GM23338 (cell line): ENCODE results near the gene AKAP4. TPM values are rescaled to one million over a fixed set of nuclear protein-coding genes. Genes with fewer than 3 reads are reported as not detected.

Experiments used
- ATAC-seq: fragments of 200-7000 bp; cut with Tn5 transposase; 3 replicates; pipeline ENCODE4 v1.9.1; 2020
- DNase-seq: peaks from one replicate; pipeline ENCODE4 v3.0.0-alpha.2; 2015; ENCODE audit warnings: low spot score
- H2AFZ ChIP-seq: fragments of 200-600 bp; sonication (generic); 2 replicates; pipeline ENCODE4 v1.8.0; 2016; ENCODE audit warnings: antibody characterized with exemption, mild to moderate bottlenecking, moderate library complexity
- H3F3A ChIP-seq: fragments of 200-600 bp; sonication (generic); replicated peaks from 2 replicates; pipeline ENCODE4 v1.8.0; 2017; ENCODE audit warnings: antibody characterized with exemption, mixed run types, low read depth
- H3K27ac ChIP-seq: fragments of 200-600 bp; sonication (generic); 2 replicates; pipeline ENCODE4 v1.6.1; 2016; ENCODE audit warnings: low read depth
- H3K27me3 ChIP-seq: fragments of 200-600 bp; sonication (generic); 2 replicates; pipeline ENCODE4 v1.8.0; 2016; ENCODE audit warnings: mild to moderate bottlenecking, mixed run types, moderate library complexity; ENCODE audit not compliant: insufficient read depth
- H3K36me3 ChIP-seq: fragments of 200-600 bp; sonication (generic); 2 replicates; pipeline ENCODE4 v1.8.0; 2016; ENCODE audit warnings: mild to moderate bottlenecking; ENCODE audit not compliant: insufficient read depth
- H3K4me1 ChIP-seq: fragments of 200-600 bp; sonication (generic); 2 replicates; pipeline ENCODE4 v1.8.0; 2016; ENCODE audit warnings: mild to moderate bottlenecking, moderate library complexity; ENCODE audit not compliant: insufficient read depth
- H3K4me2 ChIP-seq: fragments of 200-600 bp; sonication (generic); 2 replicates; pipeline ENCODE4 v1.7.1; 2017; ENCODE audit warnings: mixed run types
- H3K4me3 ChIP-seq: fragments of 200-600 bp; sonication (generic); 2 replicates; pipeline ENCODE4 v1.6.1; 2016; ENCODE audit warnings: mixed run types
- H3K79me2 ChIP-seq: fragments of 200-600 bp; sonication (generic); replicated peaks from 2 replicates; pipeline ENCODE4 v1.8.0; 2017; ENCODE audit warnings: mild to moderate bottlenecking; ENCODE audit not compliant: insufficient read depth
- H3K9me2 ChIP-seq: fragments of 200-600 bp; sonication (generic); 2 replicates; pipeline ENCODE4 v1.8.0; 2017; ENCODE audit not compliant: insufficient read depth
- H4K20me1 ChIP-seq: fragments of 200-600 bp; sonication (generic); replicated peaks from 2 replicates; pipeline ENCODE4 v1.8.0; 2017; ENCODE audit warnings: mild to moderate bottlenecking; ENCODE audit not compliant: insufficient read depth
- H3K27ac Mint-ChIP-seq: 2 replicates; pipeline ENCODE4 v1.8.0; 2020; ENCODE audit warnings: inconsistent platforms, mild to moderate bottlenecking, moderate library complexity, mixed read lengths
- H3K27me3 Mint-ChIP-seq: 3 replicates; pipeline ENCODE4 v1.8.0; 2022; ENCODE audit warnings: low read depth, mild to moderate bottlenecking, moderate library complexity, mixed read lengths, inconsistent platforms; ENCODE audit not compliant: insufficient read depth, poor library complexity
- H3K36me3 Mint-ChIP-seq: 3 replicates; pipeline ENCODE4 v1.8.0; 2021; ENCODE audit warnings: low read depth, mild to moderate bottlenecking, inconsistent platforms, moderate library complexity, mixed read lengths
- H3K4me1 Mint-ChIP-seq: 3 replicates; pipeline ENCODE4 v1.8.0; 2020; ENCODE audit warnings: mild to moderate bottlenecking, inconsistent platforms, mixed read lengths
- H3K4me3 Mint-ChIP-seq: 3 replicates; pipeline ENCODE4 v1.8.0; 2021; ENCODE audit warnings: moderate library complexity, mild to moderate bottlenecking, inconsistent platforms, mixed read lengths
- H3K9me3 Mint-ChIP-seq: 3 replicates; pipeline ENCODE4 v1.8.0; 2020; ENCODE audit warnings: moderate library complexity, mild to moderate bottlenecking, inconsistent platforms, mixed read lengths
- CREB1 ChIP-seq: fragments of 250-450 bp; sonication (Bioruptor Pico); IDR thresholded peaks from 2 replicates; pipeline ENCODE4 v1.5.0; 2020; ENCODE audit warnings: low read depth, mild to moderate bottlenecking, moderate library complexity
- CTCF ChIP-seq, 2 experiments: fragments of 200-600 bp in 1 of 2; sonication (generic) in 1 of 2; conservative IDR thresholded peaks; 2 replicates each; pipeline versions ENCODE4 v1.5.1 to v1.6.1; 2016 to 2017; ENCODE audit warnings: antibody characterized with exemption in 2 of 2, low read depth in 2 of 2, mild to moderate bottlenecking in 2 of 2, moderate library complexity in 1 of 2
- ETS1 ChIP-seq: IDR thresholded peaks from 2 replicates; pipeline ENCODE4 v1.6.1; 2016; ENCODE audit warnings: antibody characterized with exemption
- EZH2 ChIP-seq: fragments of 200-600 bp; sonication (generic); IDR thresholded peaks from one replicate; pipeline ENCODE4 v1.8.0; 2017; ENCODE audit warnings: antibody characterized with exemption, mild to moderate bottlenecking, low read depth; ENCODE audit not compliant: unreplicated experiment
- EZH2phosphoT487 ChIP-seq: fragments of 200-600 bp; sonication (generic); IDR thresholded peaks from one replicate; pipeline ENCODE4 v1.8.1; 2018; ENCODE audit warnings: antibody characterized with exemption; ENCODE audit not compliant: unreplicated experiment
- NANOG ChIP-seq: IDR thresholded peaks from 2 replicates; pipeline ENCODE4 v1.6.1; 2016; ENCODE audit warnings: antibody characterized with exemption, borderline replicate concordance
- POLR2AphosphoS5 ChIP-seq: IDR thresholded peaks from 2 replicates; pipeline ENCODE4 v1.6.1; 2016; ENCODE audit warnings: antibody characterized with exemption, low read depth
- STAT1 ChIP-seq: IDR thresholded peaks from one replicate; pipeline ENCODE4 v1.6.1; 2016; ENCODE audit warnings: antibody characterized with exemption; ENCODE audit not compliant: unreplicated experiment
- ZNF114 ChIP-seq: fragments of 250-450 bp; sonication (Bioruptor Pico); IDR thresholded peaks from 2 replicates; pipeline ENCODE4 v1.5.0; 2020; ENCODE audit warnings: mild to moderate bottlenecking, moderate library complexity
- ZNF331 ChIP-seq: fragments of 250-450 bp; sonication (Bioruptor Pico); IDR thresholded peaks from 2 replicates; pipeline ENCODE4 v1.5.0; 2020; ENCODE audit warnings: low read depth, mild to moderate bottlenecking, moderate library complexity
- polyA plus RNA-seq: library from polyadenylated mRNA; unstranded; fragments of >200 nt; fragmentation: Nextera tagmentation; extraction: Ambion mirVana; gene quantifications from 2 replicates; pipeline ENCODE4 v1.2.1, GENCODE V29; 2016
- total RNA-seq: library from RNA; depleted of rRNA; stranded (reverse); fragments of >200 nt; shearing (Covaris generic); gene quantifications from 2 replicates; pipeline ENCODE4 v1.2.3, GENCODE V29; 2014
- TF ChIP-seq, protein P1 (sequence below): fragments of 250-450 bp; sonication (Bioruptor Pico); IDR thresholded peaks from 2 replicates; pipeline ENCODE4 v1.5.0; 2020; ENCODE audit warnings: mild to moderate bottlenecking, moderate library complexity

Gene AKAP4
- total and polyA plus RNA-seq, 2 experiments from 2014 or later: not detected

DNA sequence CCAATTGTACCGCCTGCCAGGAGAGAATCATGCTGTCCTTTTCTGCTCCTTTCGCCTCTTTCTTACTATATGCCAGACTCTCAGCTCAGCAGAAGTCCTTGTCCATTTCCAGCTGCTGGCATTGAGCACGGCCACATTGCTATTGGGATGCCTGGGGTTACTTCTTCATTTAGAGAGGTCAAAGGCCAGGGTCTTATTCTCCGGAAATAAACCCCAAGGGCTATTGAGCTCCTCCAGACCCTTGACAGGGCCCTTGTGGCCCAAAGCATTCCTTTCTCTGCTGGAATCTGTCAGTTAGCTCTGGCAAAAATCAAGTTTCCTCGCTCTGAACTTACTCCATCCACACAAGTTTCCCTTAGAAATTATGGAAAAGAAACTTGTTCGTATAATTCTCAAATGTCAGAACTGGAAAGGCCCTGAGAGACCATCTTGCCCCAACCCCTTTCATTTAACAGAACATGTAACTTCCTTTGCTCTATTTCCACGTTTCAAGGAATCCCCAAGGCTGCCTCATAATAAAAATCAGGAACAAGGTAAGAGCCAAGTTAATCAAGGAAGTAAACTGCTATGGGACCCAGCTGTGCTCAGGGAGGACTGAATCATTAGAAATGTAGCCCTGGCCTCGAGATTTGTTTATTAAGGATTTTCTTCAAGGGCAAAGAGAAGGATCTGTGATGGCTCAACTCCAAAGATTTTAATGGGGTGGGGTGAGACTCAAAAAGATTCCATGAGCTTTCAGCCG, 11.8 kb downstream of the AKAP4 start (continued):
- TF ChIP-seq CTCF (conservative IDR thresholded peaks at IDR 0.05; ENCODE audit: low read depth in 2 of 2) (no peak), STAT1 (no peak)

DNA sequence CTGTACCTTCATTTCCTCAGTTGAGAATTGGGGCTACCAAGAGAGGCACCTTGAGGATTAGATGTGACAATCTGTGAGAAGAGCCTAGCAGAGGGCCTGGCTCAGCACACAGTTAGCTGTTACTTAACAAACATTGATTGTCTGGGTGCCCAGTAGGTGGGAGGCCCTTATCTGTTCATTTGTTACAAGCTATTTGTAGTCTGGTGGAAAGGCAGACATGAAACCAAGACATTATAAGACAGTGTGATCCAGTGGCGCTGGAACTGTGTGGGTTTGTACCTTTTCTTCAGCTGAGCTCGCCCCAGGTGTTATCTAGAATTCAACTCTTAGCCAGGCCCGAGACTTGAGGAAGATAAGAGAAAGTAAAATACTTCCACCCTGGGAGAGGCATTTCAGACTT, 16.9 kb downstream of the AKAP4 start:
- no peaks in the 10 kb centered on the region for H3F3A ChIP-seq
- TF ChIP-seq ZNF331 (CRISPR knock-in tag): no peak
- TF ChIP-seq EZH2phosphoT487: no peak
- TF ChIP-seq, protein P1, sequence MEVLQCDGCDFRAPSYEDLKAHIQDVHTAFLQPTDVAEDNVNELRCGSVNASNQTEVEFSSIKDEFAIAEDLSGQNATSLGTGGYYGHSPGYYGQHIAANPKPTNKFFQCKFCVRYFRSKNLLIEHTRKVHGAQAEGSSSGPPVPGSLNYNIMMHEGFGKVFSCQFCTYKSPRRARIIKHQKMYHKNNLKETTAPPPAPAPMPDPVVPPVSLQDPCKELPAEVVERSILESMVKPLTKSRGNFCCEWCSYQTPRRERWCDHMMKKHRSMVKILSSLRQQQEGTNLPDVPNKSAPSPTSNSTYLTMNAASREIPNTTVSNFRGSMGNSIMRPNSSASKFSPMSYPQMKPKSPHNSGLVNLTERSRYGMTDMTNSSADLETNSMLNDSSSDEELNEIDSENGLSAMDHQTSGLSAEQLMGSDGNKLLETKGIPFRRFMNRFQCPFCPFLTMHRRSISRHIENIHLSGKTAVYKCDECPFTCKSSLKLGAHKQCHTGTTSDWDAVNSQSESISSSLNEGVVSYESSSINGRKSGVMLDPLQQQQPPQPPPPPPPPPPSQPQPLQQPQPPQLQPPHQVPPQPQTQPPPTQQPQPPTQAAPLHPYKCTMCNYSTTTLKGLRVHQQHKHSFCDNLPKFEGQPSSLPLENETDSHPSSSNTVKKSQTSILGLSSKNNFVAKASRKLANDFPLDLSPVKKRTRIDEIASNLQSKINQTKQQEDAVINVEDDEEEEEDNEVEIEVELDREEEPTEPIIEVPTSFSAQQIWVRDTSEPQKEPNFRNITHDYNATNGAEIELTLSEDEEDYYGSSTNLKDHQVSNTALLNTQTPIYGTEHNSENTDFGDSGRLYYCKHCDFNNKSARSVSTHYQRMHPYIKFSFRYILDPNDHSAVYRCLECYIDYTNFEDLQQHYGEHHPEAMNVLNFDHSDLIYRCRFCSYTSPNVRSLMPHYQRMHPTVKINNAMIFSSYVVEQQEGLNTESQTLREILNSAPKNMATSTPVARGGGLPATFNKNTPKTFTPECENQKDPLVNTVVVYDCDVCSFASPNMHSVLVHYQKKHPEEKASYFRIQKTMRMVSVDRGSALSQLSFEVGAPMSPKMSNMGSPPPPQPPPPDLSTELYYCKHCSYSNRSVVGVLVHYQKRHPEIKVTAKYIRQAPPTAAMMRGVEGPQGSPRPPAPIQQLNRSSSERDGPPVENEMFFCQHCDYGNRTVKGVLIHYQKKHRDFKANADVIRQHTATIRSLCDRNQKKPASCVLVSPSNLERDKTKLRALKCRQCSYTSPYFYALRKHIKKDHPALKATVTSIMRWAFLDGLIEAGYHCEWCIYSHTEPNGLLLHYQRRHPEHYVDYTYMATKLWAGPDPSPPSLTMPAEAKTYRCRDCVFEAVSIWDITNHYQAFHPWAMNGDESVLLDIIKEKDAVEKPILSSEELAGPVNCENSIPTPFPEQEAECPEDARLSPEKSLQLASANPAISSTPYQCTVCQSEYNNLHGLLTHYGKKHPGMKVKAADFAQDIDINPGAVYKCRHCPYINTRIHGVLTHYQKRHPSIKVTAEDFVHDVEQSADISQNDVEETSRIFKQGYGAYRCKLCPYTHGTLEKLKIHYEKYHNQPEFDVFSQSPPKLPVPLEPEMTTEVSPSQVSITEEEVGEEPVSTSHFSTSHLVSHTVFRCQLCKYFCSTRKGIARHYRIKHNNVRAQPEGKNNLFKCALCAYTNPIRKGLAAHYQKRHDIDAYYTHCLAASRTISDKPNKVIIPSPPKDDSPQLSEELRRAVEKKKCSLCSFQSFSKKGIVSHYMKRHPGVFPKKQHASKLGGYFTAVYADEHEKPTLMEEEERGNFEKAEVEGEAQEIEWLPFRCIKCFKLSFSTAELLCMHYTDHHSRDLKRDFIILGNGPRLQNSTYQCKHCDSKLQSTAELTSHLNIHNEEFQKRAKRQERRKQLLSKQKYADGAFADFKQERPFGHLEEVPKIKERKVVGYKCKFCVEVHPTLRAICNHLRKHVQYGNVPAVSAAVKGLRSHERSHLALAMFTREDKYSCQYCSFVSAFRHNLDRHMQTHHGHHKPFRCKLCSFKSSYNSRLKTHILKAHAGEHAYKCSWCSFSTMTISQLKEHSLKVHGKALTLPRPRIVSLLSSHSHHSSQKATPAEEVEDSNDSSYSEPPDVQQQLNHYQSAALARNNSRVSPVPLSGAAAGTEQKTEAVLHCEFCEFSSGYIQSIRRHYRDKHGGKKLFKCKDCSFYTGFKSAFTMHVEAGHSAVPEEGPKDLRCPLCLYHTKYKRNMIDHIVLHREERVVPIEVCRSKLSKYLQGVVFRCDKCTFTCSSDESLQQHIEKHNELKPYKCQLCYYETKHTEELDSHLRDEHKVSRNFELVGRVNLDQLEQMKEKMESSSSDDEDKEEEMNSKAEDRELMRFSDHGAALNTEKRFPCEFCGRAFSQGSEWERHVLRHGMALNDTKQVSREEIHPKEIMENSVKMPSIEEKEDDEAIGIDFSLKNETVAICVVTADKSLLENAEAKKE: no peak
- no peak for TF ChIP-seq NANOG
- no peak for TF ChIP-seq CTCF (conservative IDR thresholded peaks at IDR 0.05; ENCODE audit: low read depth in 2 of 2)
- no peak for TF ChIP-seq POLR2AphosphoS5
- TF ChIP-seq EZH2: no peak
- no peak for TF ChIP-seq ZNF114 (CRISPR knock-in tag)
- TF ChIP-seq CREB1: no peak
- TF ChIP-seq STAT1: no peak
- TF ChIP-seq ETS1: no peak

More for the DNA sequence above, 16.9 kb downstream of the AKAP4 start:
- H3K36me3 ChIP-seq: no peaks in the 10 kb centered on the region
- Mint-ChIP-seq H3K36me3 (no peaks in the 10 kb centered on the region), H3K27ac (no peak overlapping the region), H3K4me1 (peaks cover 17% of the 10 kb centered on the region; the same call in 2 of the 3 replicates), H3K27me3 (no peaks in the 10 kb centered on the region), H3K4me3 (no peak overlapping the region), H3K9me3 (no peaks in the 10 kb centered on the region)
- no peak for ATAC-seq
- H3K4me1 ChIP-seq: peaks cover 14% of the 10 kb centered on the region
- no peak overlapping the region for H3K27ac ChIP-seq
- no peaks in the 10 kb centered on the region for H3K9me2 ChIP-seq
- no peak overlapping the region for H3K4me3 ChIP-seq
- no peak for DNase-seq
- H2AFZ ChIP-seq: no peak overlapping the region
- H3K4me2 ChIP-seq: no peak overlapping the region
- no peaks in the 10 kb centered on the region for H4K20me1 ChIP-seq
- no peaks in the 10 kb centered on the region for H3K79me2 ChIP-seq
- no peaks in the 10 kb centered on the region for H3K27me3 ChIP-seq
